SIG-M5 treated with dmso at 0.1 percent for 504 hours (cell line): ENCODE data around the gene HOMER2.

Source experiments
- DNase-seq: peaks from one replicate; lab custom pipeline; 2025; ENCODE audit not compliant: unreplicated experiment; lab: John Stamatoyannopoulos, UW

HOMER2 gene

DNA sequence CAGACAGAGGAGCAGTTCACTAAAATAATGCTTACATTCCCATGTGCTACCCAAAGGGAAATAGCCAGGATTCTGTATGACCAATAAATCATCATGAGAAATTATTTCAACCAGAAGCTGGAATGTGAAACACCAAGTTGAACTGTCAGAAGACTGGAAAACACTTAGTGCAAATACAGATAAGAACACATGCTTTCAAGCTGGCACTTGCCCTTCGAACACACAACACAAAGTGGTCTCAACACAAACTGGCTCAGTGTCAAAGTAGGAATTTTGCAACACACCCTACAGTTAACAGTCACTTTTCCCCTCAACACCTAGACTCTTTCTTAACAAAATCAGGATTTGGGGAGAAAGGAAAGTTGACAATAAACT lies 148.0 kb downstream of the HOMER2 start:
- no peak for DNase-seq

GRCh38 chr15:82803793-82804574 lies 148.5 kb downstream of the HOMER2 start:
- DNase-seq: no peak

- peak; percentile 24 for DNase-seq
Measured at GRCh38 chr15:82802497-82802896, 150.0 kb downstream of the HOMER2 start.

DNA sequence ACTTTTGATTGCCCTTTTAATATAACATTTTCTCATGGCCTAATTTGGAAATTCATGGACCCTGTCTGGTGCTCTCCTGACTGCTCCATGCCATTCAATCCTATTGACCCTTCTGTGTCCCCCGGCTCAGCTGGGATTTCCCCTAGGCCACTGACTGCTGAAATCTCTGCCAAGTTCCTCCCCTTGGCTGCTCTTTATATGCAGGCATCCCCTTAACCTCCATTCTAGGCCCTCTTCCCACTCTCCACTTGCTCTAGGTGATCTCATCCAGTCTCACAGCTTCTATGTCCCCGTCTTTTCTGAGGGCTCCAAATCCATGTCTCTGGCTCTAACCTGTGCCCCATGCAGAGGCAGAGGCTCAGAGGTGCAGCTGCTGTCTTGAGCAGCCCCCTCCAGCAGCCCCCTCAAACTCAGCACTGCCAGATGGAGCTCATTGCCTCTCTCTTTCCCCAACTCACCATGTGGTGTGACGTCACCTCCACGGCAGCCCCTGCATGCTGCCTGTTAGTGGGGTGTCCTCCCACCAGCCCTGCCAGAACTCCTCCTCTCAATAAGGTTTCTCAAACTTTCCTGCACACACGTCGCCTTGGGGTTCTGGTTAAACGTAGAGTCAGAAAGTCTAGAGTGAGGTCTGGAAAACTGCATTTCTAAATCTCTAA lies 153.2 kb downstream of the HOMER2 start:
- no peak for DNase-seq
